Measurements from ENCODE around the gene JMJD6. TPM values are rescaled to one million over a fixed set of nuclear protein-coding genes. Genes with fewer than 3 reads are reported as not detected.
"Not testable (repeated sequence)": the region's sequence is repeated elsewhere in the genome, so short reads cannot be mapped to it uniquely, and the experiment has no call there.

JMJD6 gene
- 10 to 100 TPM; 19.8 to 24.2 (median 21.3) TPM for polyA plus RNA-seq (ENCODE audit: insufficient read length in 10 of 10)
- long read RNA-seq, donor 1, transcript JMJD6-202 (6 exons, 1,603 nt): major isoform, 5 of 6 reads
- long read RNA-seq, donor 1, partial matches to known transcripts: 0 of 6 reads
- long read RNA-seq, donor 1, other reads (novel, unspliced or antisense): 0 of 6 reads
- long read RNA-seq, donor 2, full-length matches to known transcripts: 7 of 7 reads
- long read RNA-seq, donor 2, partial matches to known transcripts: 0 of 7 reads
- long read RNA-seq, donor 2, other reads (novel, unspliced or antisense): 0 of 7 reads
- long read RNA-seq, donor 3: 0 reads
- long read RNA-seq, donor 4, partial matches to known transcripts: 0 of 4 reads
- long read RNA-seq, donor 4, other reads (novel, unspliced or antisense): 0 of 4 reads
- long read RNA-seq, donor 5, transcript JMJD6-202 (6 exons, 1,603 nt): major isoform, 5 of 8 reads
- long read RNA-seq, donor 5, partial matches to known transcripts: 0 of 8 reads
- long read RNA-seq, donor 5, other reads (novel, unspliced or antisense): 0 of 8 reads
- long read RNA-seq, donor 6, full-length matches to known transcripts: 10 of 10 reads
- long read RNA-seq, donor 6, partial matches to known transcripts: 0 of 10 reads
- long read RNA-seq, donor 6, other reads (novel, unspliced or antisense): 0 of 10 reads
- long read RNA-seq, donor 7, partial matches to known transcripts: 0 of 4 reads
- long read RNA-seq, donor 7, other reads (novel, unspliced or antisense): 0 of 4 reads
- long read RNA-seq, donor 8, partial matches to known transcripts: 0 of 2 reads
- long read RNA-seq, donor 8, other reads (novel, unspliced or antisense): 0 of 2 reads
- long read RNA-seq, donor 9, partial matches to known transcripts: 0 of 2 reads
- long read RNA-seq, donor 9, other reads (novel, unspliced or antisense): 0 of 2 reads

- peak; percentile 97 to 98 (median 97) for DNase-seq
Measured at GRCh38 chr17:76726231-76726775, at the start of gene JMJD6. Gene JMJD6, minus strand, starts transcription at chr17:76726606. Its CDS starts 131 bp downstream, at chr17:76726475.

DNA sequence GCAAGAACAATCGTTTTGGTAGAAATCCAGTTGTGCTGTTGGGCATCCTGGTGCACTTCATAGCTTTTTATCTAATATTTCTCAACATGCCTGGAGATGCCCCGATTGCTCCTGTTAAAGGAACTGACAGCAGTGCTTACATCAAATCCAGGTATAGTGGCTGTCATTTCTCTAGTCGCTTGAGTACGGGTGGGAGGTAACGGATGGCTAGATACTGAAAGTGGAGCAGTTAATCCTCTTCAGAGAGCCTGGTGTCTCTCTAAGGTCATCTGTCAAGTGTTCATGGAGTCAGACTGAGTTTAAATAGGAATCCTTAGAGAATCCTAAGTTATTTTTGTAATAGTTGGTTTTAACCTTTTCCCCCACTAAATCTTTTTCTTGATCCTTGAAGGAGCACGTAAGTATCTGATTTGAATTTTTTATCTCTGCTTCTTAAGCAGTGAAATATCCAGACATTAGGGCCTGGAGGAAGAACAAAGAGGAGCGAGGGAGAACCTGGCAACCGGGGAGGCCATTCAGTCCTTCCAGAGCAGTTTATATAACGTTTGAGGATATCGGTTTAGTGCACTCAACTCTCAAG is 48.7 kb upstream of the JMJD6 start:
- DNase-seq: no peak

DNA sequence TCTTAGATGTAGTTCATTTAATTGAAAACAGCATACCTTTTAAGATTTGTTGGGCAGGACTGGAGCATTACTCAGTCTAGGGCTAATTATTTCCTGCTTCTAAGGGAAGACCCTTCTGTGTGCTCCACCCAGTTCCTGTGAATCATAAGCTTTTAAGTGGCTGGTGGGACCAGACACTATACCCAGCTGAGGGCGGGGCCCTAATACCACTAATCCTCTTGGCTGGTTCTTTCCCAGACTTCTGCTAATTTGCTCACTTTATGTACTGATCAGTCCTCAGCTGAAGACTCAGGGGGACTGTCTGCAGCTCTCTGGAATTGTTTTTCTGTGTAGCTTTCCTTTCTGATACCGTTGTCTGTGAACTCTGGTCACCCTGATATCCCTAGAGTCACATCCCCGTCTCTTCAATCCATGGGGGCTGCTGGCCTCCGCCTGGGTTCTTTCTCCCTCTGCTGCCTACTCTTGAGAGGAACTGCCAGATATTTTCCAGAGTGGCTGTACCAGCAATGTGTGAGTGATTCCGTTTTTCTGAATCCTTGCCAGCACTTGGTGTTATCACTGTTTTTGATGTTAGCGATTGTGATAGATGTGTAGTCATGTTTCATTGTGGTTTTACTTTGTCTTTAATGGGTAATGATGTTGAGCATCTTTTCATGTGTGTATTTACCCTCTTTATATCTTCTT is 46.6 kb upstream of the JMJD6 start:
- DNase-seq: peak in 2 of 3 donors; percentile 29 to 77

GRCh38 chr17:76758570-76758969 is 32.2 kb upstream of the JMJD6 start:
- DNase-seq: no peak

GRCh38 chr17:76757256-76757655 is 30.9 kb upstream of the JMJD6 start:
- no peak for DNase-seq

GRCh38 chr17:76755285-76755684 is 28.9 kb upstream of the JMJD6 start:
- DNase-seq: no peak

- no peak for DNase-seq
Measured at GRCh38 chr17:76753061-76753961, 26.9 kb upstream of the JMJD6 start.

DNA sequence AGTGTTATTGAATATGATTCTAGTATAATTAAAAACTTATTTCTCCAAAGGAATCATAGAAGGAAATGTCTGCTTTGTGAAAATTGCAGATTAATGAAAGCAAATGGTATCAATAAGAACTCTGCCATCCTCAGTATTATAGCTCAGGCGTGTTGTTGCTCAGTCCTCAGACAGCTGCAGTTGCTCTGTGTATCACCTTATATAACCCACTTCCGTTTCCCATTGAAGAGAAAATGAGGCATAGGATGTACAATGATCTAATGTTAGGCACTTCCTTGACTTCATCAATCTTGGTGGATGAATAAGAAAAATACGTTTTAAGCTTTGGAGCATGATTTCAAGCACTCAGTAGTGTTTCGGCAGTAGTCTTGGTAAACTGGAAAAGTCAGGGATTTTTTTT is 25.6 kb upstream of the JMJD6 start:
- no peak for DNase-seq

GRCh38 chr17:76751416-76751993 is 25.1 kb upstream of the JMJD6 start:
- DNase-seq: no peak

DNA sequence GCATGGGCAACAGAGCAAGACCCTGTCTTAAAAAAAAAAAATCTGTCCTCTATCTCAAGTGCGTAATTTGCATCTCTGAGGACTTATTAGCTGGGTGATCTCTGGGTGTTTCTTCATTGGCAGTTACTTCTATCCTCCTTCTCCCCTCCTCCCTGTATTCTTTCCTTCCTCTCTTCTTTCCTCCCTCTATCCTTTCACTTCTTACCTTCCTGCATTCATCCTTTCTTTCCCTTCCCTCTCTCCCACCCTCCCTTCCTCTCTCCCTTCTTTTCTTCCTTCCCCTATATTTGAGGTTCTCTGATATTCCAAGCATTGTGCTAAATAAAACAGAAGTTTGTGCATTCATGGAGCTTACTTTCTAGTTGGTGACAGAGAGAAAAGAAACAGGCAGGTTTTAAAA is 22.3 kb upstream of the JMJD6 start:
- no peak for DNase-seq

DNA sequence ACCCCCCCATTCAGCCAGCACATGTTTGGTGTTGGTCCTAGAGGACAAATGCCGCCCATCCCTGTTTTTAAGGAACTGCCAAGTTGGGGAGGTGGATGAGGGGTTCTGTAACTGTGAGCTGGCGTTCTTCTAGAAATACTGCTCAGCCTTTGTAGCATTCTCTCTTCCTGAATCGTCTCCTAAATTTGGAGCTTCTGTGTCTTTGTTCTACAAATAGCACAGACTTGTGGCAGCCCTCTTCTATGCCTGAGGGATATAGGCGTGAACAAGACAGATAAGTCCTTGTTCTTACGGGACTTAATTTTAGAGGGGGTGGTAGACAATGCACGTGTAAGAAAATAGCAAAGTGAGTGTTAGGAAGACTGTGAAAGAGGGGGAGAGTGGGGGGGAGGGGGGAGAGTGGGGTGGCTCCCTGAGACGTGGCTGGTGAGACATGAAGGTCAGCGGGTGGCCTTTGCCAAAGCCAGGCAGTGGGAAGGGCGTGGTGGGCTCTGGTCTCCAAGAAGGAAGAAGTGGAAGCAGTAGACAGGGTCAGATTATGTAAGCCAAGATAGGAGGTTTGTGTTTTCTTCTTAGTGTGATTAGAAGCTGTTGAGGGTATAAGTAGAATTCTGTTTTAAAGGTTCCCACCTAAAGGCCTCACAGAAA is 21.4 kb upstream of the JMJD6 start:
- no peak for DNase-seq

GRCh38 chr17:76745785-76746184 is 19.4 kb upstream of the JMJD6 start:
- not testable (repeated sequence) for DNase-seq

GRCh38 chr17:76744747-76745146 is 18.3 kb upstream of the JMJD6 start:
- DNase-seq: no peak

DNA sequence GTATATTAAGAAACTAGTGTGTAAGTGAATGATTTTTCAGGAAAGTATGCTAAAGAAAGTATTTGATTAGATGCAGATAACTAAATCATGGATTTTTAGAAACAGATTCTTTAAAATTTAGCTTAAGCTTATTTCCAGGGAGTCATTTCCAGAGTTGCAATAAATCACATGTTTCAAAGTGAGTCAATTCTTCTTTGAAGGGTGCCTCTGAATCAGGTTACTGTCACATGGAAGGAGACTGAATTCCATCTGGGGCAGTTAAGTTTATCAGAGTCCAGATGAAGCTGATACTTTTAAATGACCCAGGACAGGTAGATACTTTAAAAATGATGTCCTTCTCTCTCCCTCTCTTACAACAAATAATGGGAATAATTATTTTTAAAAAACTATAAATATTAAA is 16.6 kb upstream of the JMJD6 start:
- DNase-seq: no peak

- DNase-seq: peak; percentile 38 to 62 (median 55)
Measured at GRCh38 chr17:76740329-76741118, 14.1 kb upstream of the JMJD6 start.

- DNase-seq: not testable (repeated sequence)
Measured at GRCh38 chr17:76739568-76740115, 13.2 kb upstream of the JMJD6 start.

GRCh38 chr17:76738468-76738850 is 12.1 kb upstream of the JMJD6 start:
- peak in 2 of 3 donors; percentile 14 to 58 for DNase-seq
